ACC112 (cell line): ENCODE measurements around the gene ART5.
A peak's percentile ranks its signal among the peaks of the same experiment; 100 is the strongest.

Experiments
- H2AFZ ChIP-seq: fragments of 200-600 bp; sonication (generic); one replicate; pipeline ENCODE4 v1.6.0; 2017; ENCODE audit warnings: antibody characterized with exemption, low read length; ENCODE audit not compliant: unreplicated experiment
- H3K27ac ChIP-seq: fragments of 200-600 bp; sonication (generic); 2 replicates; pipeline ENCODE4 v1.5.1; 2014; ENCODE audit warnings: low read depth, mild to moderate bottlenecking, antibody characterized with exemption, low read length, moderate library complexity
- H3K27me3 ChIP-seq: fragments of 200-600 bp; sonication (generic); 2 replicates; pipeline ENCODE4 v1.6.1; 2014; ENCODE audit warnings: mild to moderate bottlenecking, antibody characterized with exemption, low read length, moderate library complexity, mixed read lengths; ENCODE audit not compliant: insufficient read depth
- H3K36me3 ChIP-seq: fragments of 200-600 bp; sonication (generic); 2 replicates; pipeline ENCODE4 v1.6.1; 2016; ENCODE audit warnings: mild to moderate bottlenecking, antibody characterized with exemption, low read length, moderate library complexity, mixed read lengths; ENCODE audit not compliant: insufficient read depth
- H3K4me1 ChIP-seq: fragments of 200-600 bp; sonication (generic); one replicate; pipeline ENCODE4 v1.6.1; 2016; ENCODE audit warnings: low read length, mixed read lengths; ENCODE audit not compliant: insufficient read depth, unreplicated experiment, control insufficient read depth
- H3K4me3 ChIP-seq: fragments of 200-600 bp; sonication (generic); 2 replicates; pipeline ENCODE4 v1.5.1; 2014; ENCODE audit warnings: mild to moderate bottlenecking, low read depth, low read length
- H3K79me2 ChIP-seq: fragments of 200-600 bp; sonication (generic); one replicate; pipeline ENCODE4 v1.6.0; 2016; ENCODE audit warnings: low read length; ENCODE audit not compliant: control insufficient read depth, unreplicated experiment, insufficient read depth

The ART5 gene, protein sequence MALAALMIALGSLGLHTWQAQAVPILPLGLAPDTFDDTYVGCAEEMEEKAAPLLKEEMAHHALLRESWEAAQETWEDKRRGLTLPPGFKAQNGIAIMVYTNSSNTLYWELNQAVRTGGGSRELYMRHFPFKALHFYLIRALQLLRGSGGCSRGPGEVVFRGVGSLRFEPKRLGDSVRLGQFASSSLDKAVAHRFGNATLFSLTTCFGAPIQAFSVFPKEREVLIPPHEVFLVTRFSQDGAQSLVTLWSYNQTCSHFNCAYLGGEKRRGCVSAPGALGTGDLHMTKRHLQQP

DNA sequence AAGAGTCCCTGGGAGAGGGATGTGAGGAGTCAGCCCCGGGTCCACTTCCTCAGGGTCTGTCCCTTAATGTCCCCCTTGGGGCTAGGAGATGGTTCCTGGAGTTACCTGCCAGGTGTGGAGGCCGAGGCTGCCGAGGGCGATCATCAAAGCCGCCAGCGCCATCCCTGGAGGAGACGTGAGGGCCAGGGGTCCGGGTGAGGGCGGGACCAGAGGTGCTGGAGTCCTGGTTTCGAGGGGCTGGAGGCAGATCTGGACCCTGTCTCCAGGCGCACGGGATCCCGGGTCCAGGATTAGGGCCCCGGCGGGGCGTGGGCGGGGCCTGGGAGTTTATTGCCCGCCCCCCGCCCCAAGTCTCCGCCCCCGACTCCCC, at the start of gene ART5:
TSS of gene ART5 (minus strand) at position 292 of the 370 bp plus-strand sequence. CDS start at position 162, 130 bp downstream.
- no peaks in the 10 kb centered on the region for H3K36me3 ChIP-seq
- no peaks in the 10 kb centered on the region for H3K79me2 ChIP-seq
- H3K27me3 ChIP-seq = peaks cover 40% of the 10 kb centered on the region
- H2AFZ ChIP-seq = peak within 1 kb of the TSS; percentile 89
- H3K27ac ChIP-seq = no peak within 1 kb of the TSS
- H3K4me3 ChIP-seq = peak within 1 kb of the TSS; percentile 79
- H3K4me1 ChIP-seq = peaks cover 9% of the 10 kb centered on the region

DNA sequence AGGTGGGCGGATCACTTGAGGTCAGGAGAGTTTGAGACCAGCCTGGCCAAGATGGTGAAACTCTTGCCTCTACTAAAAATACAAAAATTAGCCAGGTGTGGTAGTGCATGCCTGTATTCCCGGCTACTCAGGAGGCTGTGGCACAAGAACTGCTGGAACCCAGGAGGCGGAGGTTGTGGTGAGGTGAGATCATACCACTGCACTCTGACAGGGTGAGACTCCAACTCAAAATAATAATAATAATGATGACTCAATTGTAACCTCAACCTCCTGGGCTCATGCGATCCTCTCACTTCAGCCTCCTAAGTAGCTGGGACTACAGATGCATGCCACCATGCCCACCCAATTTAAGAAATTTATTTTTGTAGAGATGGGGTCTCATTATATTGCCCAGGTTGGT, 45.0 kb upstream of the ART5 start:
- peaks cover 3% of the 10 kb centered on the region for H3K79me2 ChIP-seq
- peaks cover 46% of the 10 kb centered on the region for H3K36me3 ChIP-seq
- H3K4me3 ChIP-seq = no peak overlapping the region
- H3K27ac ChIP-seq = no peak overlapping the region
- no peaks in the 10 kb centered on the region for H3K27me3 ChIP-seq
- H2AFZ ChIP-seq = no peak overlapping the region
- H3K4me1 ChIP-seq = no peaks in the 10 kb centered on the region

DNA sequence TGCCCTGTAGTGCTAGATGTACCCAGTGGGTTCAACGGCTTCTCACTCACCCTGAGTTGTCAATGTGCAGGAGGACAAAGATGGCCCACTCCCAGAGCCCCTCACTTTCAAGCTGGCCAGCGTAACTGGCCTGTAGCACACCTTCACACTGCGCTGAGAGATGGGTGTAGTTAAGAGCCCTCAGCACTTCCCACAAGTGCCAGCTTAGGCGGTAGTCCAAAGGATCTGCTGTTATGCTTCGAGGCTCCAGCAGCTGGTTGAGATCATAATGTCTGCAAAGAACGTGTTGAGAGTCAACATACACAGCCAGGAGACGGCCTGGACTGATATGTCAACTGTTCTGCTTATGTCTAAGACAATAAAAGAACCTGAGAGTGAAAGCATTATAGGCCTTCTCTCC, 44.1 kb upstream of the ART5 start:
- Histone ChIP-seq H3K27ac (no peak overlapping the region), H3K4me1 (no peaks in the 10 kb centered on the region), H3K27me3 (no peaks in the 10 kb centered on the region), H3K79me2 (peaks cover 3% of the 10 kb centered on the region), H3K4me3 (no peak overlapping the region), H3K36me3 (peaks cover 46% of the 10 kb centered on the region), H2AFZ (no peak overlapping the region)

DNA sequence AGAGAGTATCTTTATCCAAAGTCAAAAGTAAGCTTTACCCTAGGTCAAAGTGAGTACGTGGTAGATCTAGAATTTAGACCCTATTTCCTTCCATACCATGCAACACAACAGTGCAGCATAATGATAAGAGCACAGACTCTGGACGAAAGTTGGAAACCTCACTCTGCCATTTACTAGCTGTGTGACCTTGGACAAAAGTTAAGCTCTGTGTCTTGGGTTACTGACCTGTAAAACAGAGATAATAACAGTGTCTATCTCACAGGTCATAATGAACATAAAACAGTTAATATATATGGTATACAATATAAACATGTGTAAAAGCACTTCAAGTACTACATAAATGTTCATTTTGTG, 43.0 kb upstream of the ART5 start:
- H2AFZ ChIP-seq = no peak overlapping the region
- no peak overlapping the region for H3K4me3 ChIP-seq
- no peaks in the 10 kb centered on the region for H3K27me3 ChIP-seq
- H3K27ac ChIP-seq = no peak overlapping the region
- H3K4me1 ChIP-seq = no peaks in the 10 kb centered on the region
- H3K36me3 ChIP-seq = peaks cover 51% of the 10 kb centered on the region
- H3K79me2 ChIP-seq = peaks cover 3% of the 10 kb centered on the region

DNA sequence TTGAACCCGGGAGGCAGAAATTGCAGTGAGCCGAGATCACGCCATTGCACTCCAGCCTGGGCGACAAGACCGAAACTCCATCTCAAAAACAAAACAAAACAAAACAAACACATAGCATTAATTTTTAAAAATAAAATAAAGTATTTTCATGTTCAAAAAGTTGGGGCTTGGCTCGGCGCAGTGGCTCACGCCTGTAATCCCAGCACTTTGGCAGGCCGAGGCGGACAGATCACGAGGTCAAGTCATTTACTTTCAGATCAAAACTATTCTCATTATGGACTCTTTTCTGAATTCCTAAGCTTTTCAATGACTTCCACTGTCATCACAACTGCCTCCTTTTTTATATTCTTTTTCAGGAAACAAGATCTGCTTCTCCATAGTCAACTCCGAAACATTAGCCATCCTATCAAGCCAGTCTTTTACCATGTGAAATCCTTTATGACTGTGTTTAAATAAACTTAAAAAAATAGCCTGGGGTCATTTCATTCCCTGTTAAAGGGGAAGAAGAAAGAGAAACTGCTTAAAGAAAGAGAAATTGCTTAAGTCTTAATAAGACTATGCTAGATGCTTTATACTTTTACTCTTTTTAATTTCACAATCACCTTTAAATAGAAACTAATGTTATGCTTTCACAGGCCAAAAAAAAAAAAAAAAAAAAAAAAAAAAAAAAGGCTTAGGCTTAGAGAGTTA, 42.5 kb upstream of the ART5 start:
- H3K27ac ChIP-seq = no peak overlapping the region
- peaks cover 56% of the 10 kb centered on the region for H3K36me3 ChIP-seq
- no peaks in the 10 kb centered on the region for H3K27me3 ChIP-seq
- H3K4me1 ChIP-seq = no peaks in the 10 kb centered on the region
- H2AFZ ChIP-seq = no peak overlapping the region
- H3K4me3 ChIP-seq = no peak overlapping the region
- peaks cover 3% of the 10 kb centered on the region for H3K79me2 ChIP-seq

DNA sequence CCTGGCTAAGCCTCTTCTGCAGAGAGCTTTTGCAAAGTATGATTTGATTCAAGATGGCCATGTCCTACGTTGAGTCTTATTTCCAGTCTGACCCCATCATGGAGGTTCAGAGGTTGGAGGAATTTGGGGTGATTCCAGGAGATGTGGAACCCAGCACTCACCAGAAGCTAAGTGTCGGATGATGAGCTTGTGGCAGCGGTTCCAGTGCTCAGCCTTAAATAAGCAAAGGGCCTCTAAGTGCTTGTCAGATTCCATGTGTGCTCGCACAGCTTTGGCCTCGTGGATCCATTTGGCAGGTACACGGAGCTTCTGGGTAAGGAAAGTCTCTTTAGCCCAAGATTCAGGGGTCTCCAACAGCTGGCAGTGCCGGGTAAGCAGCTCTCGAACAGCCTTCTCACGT, 41.2 kb upstream of the ART5 start:
- no peak overlapping the region for H3K4me3 ChIP-seq
- H3K27ac ChIP-seq = no peak overlapping the region
- H2AFZ ChIP-seq = no peak overlapping the region
- peaks cover 3% of the 10 kb centered on the region for H3K79me2 ChIP-seq
- peaks cover 63% of the 10 kb centered on the region for H3K36me3 ChIP-seq
- no peaks in the 10 kb centered on the region for H3K27me3 ChIP-seq
- no peaks in the 10 kb centered on the region for H3K4me1 ChIP-seq

DNA sequence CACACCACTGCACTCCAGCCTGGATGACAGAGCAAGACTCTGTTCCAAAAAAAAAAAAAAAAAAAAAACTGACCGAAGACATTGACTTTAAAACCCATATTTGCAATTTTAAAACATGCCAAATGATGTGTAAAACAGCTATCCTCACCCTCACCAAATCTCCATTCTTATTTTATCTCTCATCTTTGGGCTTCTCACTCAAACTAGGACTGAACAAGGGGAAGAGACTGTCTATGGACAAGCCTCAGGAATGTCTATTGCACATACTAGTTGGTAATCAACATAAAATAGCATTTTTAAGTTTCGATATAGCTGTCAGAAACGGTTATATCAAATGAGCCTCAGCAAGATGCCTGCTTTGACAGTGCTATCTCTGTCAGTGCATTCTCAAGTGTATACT, 37.3 kb upstream of the ART5 start:
- H3K4me1 ChIP-seq = peaks cover 3% of the 10 kb centered on the region
- peaks cover 55% of the 10 kb centered on the region for H3K36me3 ChIP-seq
- H3K27ac ChIP-seq = no peak overlapping the region
- H2AFZ ChIP-seq = no peak overlapping the region
- no peak overlapping the region for H3K4me3 ChIP-seq
- H3K27me3 ChIP-seq = no peaks in the 10 kb centered on the region
- no peaks in the 10 kb centered on the region for H3K79me2 ChIP-seq

DNA sequence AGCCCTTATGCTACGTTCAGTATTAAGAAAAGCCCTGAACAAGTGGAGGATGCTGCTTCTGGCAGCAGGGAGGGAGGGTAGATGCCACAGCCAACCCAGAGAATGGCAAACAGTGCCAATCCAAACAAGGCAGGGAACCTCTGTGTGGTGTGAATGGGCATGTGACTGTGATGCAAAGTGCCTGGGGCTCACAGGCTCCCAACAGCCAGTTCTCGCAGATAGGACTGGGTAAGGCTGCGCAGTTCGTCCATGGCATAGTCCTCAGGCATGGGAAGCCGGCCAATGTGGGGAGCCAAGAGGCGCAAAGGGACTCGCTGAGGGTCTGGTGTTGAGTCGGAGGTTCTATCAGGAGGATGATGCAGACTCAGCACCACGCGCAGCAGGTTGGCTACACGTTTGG, 34.2 kb upstream of the ART5 start:
- H3K27me3 ChIP-seq = no peaks in the 10 kb centered on the region
- no peaks in the 10 kb centered on the region for H3K79me2 ChIP-seq
- no peak overlapping the region for H2AFZ ChIP-seq
- H3K36me3 ChIP-seq = peaks cover 47% of the 10 kb centered on the region
- no peak overlapping the region for H3K4me3 ChIP-seq
- no peak overlapping the region for H3K27ac ChIP-seq
- H3K4me1 ChIP-seq = peaks cover 3% of the 10 kb centered on the region

DNA sequence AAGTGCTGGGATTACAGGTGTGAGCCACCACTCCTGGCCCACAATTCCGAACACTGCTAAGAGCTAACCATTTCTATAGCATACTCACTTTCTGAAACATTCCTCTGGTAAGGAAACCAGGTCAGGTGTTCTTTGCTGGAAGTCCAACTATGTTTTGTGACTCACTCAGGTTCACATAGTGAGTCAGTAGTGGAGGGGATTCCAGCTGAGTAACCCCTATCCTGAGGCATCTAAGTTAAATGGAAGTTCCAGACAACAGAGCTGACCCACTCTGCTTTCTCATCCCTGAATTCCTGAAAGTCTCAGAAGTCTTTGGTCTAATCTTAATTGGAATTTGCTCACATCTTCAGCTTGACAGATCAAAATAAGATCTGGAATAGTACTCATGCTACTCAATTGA, 32.4 kb upstream of the ART5 start:
- Histone ChIP-seq H3K36me3 (peaks cover 36% of the 10 kb centered on the region), H3K79me2 (no peaks in the 10 kb centered on the region), H3K27me3 (no peaks in the 10 kb centered on the region), H2AFZ (no peak overlapping the region), H3K27ac (no peak overlapping the region), H3K4me3 (no peak overlapping the region), H3K4me1 (peaks cover 3% of the 10 kb centered on the region)

DNA sequence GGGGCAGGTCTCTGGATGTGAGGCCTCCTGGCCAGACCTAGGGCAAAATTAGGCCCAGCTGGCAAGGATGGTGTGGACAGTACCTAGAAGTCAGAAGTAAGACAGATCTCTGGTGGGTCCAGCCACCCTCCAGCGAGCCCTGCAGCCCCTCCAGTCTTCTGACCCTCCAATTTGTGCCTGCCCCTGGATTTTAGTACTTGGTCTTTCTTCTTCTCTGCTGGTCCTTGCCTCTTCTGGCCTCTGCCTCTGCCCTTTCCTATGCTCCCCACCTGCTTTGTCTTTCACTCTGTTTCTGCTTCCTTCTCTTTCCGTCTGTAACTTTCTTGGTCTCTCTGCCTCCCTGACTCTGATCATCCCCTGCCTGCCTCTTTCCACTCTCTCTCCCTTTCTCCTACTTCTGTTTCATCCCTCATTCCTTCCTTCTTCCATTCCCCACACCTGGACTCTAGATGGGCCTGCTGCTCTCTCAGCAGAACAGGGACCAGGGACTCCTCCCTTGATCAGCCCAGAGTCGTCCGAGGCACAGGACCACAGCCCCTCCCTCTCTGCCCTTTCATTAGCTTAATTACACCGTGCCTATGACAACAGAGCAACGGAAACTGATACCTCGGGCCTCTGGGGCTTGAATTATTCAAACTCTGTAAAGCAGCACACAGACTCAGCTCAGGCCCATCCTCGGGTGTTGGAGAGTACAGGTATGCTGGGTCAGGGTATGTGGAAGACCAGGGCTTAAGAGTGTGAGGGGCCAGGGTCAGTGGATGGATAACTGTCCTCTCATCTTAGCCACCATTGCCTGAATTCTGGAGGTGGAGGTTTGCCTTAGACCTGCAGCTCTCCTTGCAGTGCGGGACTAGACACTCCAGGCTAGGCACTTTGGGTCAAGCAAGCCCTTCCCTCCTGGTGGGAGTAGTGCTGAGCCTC, 29.8 kb upstream of the ART5 start, which contains the start of gene CHRNA10:
TSS of gene CHRNA10 (minus strand) at position 51 of the 921 bp plus-strand sequence. CDS start 72 bp downstream, outside the sequence.
- no peak within 1 kb of the TSS for H2AFZ ChIP-seq
- no peak within 1 kb of the TSS for H3K27ac ChIP-seq
- H3K79me2 ChIP-seq = no peaks in the 10 kb centered on the region
- no peak within 1 kb of the TSS for H3K4me3 ChIP-seq
- H3K36me3 ChIP-seq = peaks cover 24% of the 10 kb centered on the region
- no peaks in the 10 kb centered on the region for H3K27me3 ChIP-seq
- peaks cover 3% of the 10 kb centered on the region for H3K4me1 ChIP-seq
